Caco-2 (cell line): Measurements from ENCODE around the gene SBF1. TPM values are rescaled to one million over a fixed set of nuclear protein-coding genes. Genes with fewer than 3 reads are reported as not detected.
A peak's percentile ranks its signal among the peaks of the same experiment; 100 is the strongest.

Experiments used
- BruUV-seq: library from RNA; stranded (reverse); fragments of 400-500 nt; replicated peaks from 2 replicates; lab custom pipeline; 2021; lab: Mats Ljungman, UMichigan
- CTCF ChIA-PET: fragments of 300-600 bp; sonication (Branson Sonifier 250); formaldehyde crosslinking; loops from one replicate; lab custom pipeline; 2022; ENCODE audit warnings: antibody characterized with exemption; lab: Charles Lee
- POLR2A ChIA-PET: fragments of 300-600 bp; sonication (Branson Sonifier 250); formaldehyde crosslinking; loops from one replicate; lab custom pipeline; 2022; ENCODE audit warnings: antibody characterized with exemption; lab: Charles Lee
- DNase-seq, 2 experiments: peaks; one replicate each; pipeline versions ENCODE4 v3.0.0 to v3.0.0-alpha.2; 2020 to 2022
- H3K27me3 ChIP-seq: replicated peaks from 2 replicates; pipeline ENCODE4 v1.6.0; 2011; ENCODE audit warnings: low read length; ENCODE audit not compliant: control insufficient read depth, insufficient read depth
- H3K36me3 ChIP-seq: 2 replicates; pipeline ENCODE4 v1.5.1; 2011; ENCODE audit warnings: low read length; ENCODE audit not compliant: control insufficient read depth, insufficient read depth
- H3K4me1 ChIP-seq: fragments of 250-450 bp; sonication (Bioruptor Pico); 2 replicates; pipeline ENCODE4 v1.5.1; 2020; ENCODE audit warnings: mild to moderate bottlenecking
- H3K4me3 ChIP-seq: 2 replicates; pipeline ENCODE4 v1.5.1; 2011; ENCODE audit warnings: low read depth, mild to moderate bottlenecking, control low read depth, low read length
- H3K9me3 ChIP-seq: fragments of 250-450 bp; sonication (Bioruptor Pico); 2 replicates; pipeline ENCODE4 v1.5.1; 2020; ENCODE audit warnings: mild to moderate bottlenecking, moderate library complexity
- H3K27ac Mint-ChIP-seq: one replicate; pipeline ENCODE4 v1.8.0; 2022; ENCODE audit warnings: mixed read lengths; ENCODE audit not compliant: unreplicated experiment
- H3K27me3 Mint-ChIP-seq: one replicate; pipeline ENCODE4 v1.8.0; 2022; ENCODE audit warnings: mixed read lengths; ENCODE audit not compliant: insufficient read depth, unreplicated experiment
- H3K36me3 Mint-ChIP-seq: one replicate; pipeline ENCODE4 v1.8.0; 2022; ENCODE audit warnings: mild to moderate bottlenecking, mixed read lengths; ENCODE audit not compliant: insufficient read depth, unreplicated experiment
- H3K4me1 Mint-ChIP-seq: one replicate; pipeline ENCODE4 v1.8.0; 2022; ENCODE audit warnings: low read depth, mixed read lengths; ENCODE audit not compliant: unreplicated experiment
- H3K4me3 Mint-ChIP-seq: one replicate; pipeline ENCODE4 v1.8.0; 2022; ENCODE audit warnings: mild to moderate bottlenecking, moderate library complexity, mixed read lengths; ENCODE audit not compliant: unreplicated experiment
- H3K9me3 Mint-ChIP-seq: one replicate; pipeline ENCODE4 v1.8.0; 2022; ENCODE audit warnings: mixed read lengths; ENCODE audit not compliant: unreplicated experiment
- intact Hi-C: fragments of 100-400 bp; cut with micrococcal nuclease; formaldehyde crosslinking; loops from one replicate; pipeline ENCODE4 v1.10.0; 2022; ENCODE audit not compliant: unreplicated experiment
- total RNA-seq: library from RNA; stranded (reverse); gene quantifications from 2 replicates; pipeline ENCODE4 v1.2.3, GENCODE V29; 2022
- TF ChIP-seq, protein P1 (sequence below), 2 experiments: fragments of 200-600 bp in 1 of 2; IDR thresholded peaks; 1 replicate in 1 of 2; 2 replicates in 1 of 2; pipeline versions ENCODE4 v1.5.1 to v1.8.0; 2011 to 2022; ENCODE audit warnings: antibody characterized with exemption in 1 of 2, control low read depth in 1 of 2, inconsistent platforms in 1 of 2, low read depth in 1 of 2, low read length in 1 of 2, mild to moderate bottlenecking in 1 of 2, moderate library complexity in 1 of 2; ENCODE audit not compliant: insufficient read depth in 1 of 2, severe bottlenecking in 1 of 2, unreplicated experiment in 1 of 2

The SBF1 gene
- total RNA-seq, 1 experiment from 2014 or later: 82.8 TPM

DNA sequence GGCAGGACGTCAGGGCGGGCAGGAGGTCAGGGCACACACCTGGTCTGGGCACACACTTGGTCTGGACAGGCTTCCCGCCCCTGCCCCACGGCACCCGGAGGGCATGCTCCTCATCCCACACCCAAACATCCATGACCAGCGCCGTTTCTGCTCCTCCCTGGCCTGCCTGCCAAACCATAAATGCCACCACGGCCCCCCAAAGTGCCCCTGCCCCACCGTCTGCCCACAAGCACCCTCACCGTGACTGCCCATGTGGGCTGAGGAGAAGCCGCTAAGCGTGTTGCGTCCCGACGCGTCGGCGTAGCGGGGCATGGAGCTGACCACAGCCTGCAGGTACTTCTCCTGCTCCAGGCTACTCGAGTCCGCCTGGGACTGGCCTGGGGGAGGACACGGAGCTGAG is 15.8 kb downstream of the SBF1 start:
- ChIA-PET CTCF (no interaction called here), POLR2A (no interaction called here)
- no peaks in the 10 kb centered on the region for H3K9me3 Mint-ChIP-seq
- Histone ChIP-seq H3K27me3 (no peaks in the 10 kb centered on the region), H3K4me3 (no peak overlapping the region), H3K4me1 (peaks cover 6% of the 10 kb centered on the region; the same call in 1 of the 2 replicates), H3K9me3 (no peaks in the 10 kb centered on the region), H3K36me3 (peaks cover 3% of the 10 kb centered on the region)
- H3K27ac Mint-ChIP-seq: no peak overlapping the region
- no TSS peak for BruUV-seq
- intact Hi-C loops: no loop called here
- DNase-seq: no peak
- H3K27me3 Mint-ChIP-seq: no peaks in the 10 kb centered on the region
- H3K4me3 Mint-ChIP-seq: no peak overlapping the region
- peaks cover 5% of the 10 kb centered on the region for H3K4me1 Mint-ChIP-seq
- TF ChIP-seq, protein P1, sequence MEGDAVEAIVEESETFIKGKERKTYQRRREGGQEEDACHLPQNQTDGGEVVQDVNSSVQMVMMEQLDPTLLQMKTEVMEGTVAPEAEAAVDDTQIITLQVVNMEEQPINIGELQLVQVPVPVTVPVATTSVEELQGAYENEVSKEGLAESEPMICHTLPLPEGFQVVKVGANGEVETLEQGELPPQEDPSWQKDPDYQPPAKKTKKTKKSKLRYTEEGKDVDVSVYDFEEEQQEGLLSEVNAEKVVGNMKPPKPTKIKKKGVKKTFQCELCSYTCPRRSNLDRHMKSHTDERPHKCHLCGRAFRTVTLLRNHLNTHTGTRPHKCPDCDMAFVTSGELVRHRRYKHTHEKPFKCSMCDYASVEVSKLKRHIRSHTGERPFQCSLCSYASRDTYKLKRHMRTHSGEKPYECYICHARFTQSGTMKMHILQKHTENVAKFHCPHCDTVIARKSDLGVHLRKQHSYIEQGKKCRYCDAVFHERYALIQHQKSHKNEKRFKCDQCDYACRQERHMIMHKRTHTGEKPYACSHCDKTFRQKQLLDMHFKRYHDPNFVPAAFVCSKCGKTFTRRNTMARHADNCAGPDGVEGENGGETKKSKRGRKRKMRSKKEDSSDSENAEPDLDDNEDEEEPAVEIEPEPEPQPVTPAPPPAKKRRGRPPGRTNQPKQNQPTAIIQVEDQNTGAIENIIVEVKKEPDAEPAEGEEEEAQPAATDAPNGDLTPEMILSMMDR (IDR thresholded peaks at IDR 0.05; ENCODE audit: insufficient read depth in 1 of 2, low read depth in 1 of 2, low read length in 1 of 2, severe bottlenecking in 1 of 2, unreplicated experiment in 1 of 2): no peak
- H3K36me3 Mint-ChIP-seq: peaks cover 50% of the 10 kb centered on the region

DNA sequence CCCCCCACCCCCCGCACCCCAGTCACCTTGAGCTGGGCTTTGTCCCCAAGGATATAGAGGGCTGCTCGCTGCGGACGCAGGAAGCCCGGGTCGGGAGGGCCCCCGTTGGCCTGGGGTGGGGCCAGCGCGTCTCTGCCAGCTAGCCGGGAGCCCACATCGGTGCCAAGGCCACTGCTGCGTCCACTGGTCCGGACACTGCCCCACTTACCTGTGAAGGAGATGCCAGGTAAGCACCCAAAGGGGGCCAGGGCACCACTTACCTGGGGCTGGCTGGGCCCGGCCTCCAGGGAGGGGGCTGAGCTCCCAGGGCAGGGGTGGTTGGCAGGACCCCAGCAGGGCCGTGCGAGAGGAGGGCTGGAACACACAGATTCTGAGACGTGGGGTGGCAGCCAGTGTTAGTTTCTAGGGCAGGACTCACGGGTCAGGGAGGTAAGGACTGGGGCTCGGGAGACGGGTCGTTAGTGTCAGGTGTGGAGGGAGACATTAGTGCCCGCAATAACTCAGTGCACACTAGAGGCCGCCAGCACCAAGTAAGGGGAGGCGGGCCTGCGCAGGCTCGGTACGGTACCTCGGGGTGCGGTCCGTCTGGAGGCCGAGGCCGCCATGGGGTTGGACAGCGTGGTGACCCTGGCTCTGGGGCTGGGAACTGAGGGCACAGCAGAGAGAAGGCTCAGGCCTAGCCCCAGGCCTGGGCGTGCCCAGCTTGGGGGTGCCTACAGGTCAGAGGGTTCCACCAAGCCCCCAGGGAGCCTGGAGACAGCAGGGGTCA is 18.2 kb downstream of the SBF1 start:
- no TSS peak for BruUV-seq
- H3K9me3 ChIP-seq: no peaks in the 10 kb centered on the region
- H3K4me3 ChIP-seq: no peak overlapping the region
- peaks cover 3% of the 10 kb centered on the region; the same call in 1 of the 2 replicates for H3K36me3 ChIP-seq
- TF ChIP-seq, protein P1 (IDR thresholded peaks at IDR 0.05; ENCODE audit: insufficient read depth in 1 of 2, low read depth in 1 of 2, low read length in 1 of 2, severe bottlenecking in 1 of 2, unreplicated experiment in 1 of 2): peak; percentile 37 to 49
- no peaks in the 10 kb centered on the region for H3K9me3 Mint-ChIP-seq
- CTCF ChIA-PET: interaction anchor here (1.8 kb wide), 1 partner anchor 42 kb away, joined by 9 read pairs; no protein-coding TSS in a partner anchor
- H3K4me3 Mint-ChIP-seq: no peak overlapping the region
- DNase-seq: peak in 1 of 2 experiments; percentile 46
- H3K4me1 Mint-ChIP-seq: peaks cover 5% of the 10 kb centered on the region
- H3K27ac Mint-ChIP-seq: no peak overlapping the region
- intact Hi-C loops: loop anchor here (1.0 kb wide), 1 partner anchor 42 kb away; no protein-coding TSS in a partner anchor
- no peaks in the 10 kb centered on the region for H3K27me3 ChIP-seq
- peaks cover 6% of the 10 kb centered on the region; the same call in 1 of the 2 replicates for H3K4me1 ChIP-seq
- no peaks in the 10 kb centered on the region for H3K27me3 Mint-ChIP-seq
- H3K36me3 Mint-ChIP-seq: peaks cover 61% of the 10 kb centered on the region
- POLR2A ChIA-PET: no interaction called here

DNA sequence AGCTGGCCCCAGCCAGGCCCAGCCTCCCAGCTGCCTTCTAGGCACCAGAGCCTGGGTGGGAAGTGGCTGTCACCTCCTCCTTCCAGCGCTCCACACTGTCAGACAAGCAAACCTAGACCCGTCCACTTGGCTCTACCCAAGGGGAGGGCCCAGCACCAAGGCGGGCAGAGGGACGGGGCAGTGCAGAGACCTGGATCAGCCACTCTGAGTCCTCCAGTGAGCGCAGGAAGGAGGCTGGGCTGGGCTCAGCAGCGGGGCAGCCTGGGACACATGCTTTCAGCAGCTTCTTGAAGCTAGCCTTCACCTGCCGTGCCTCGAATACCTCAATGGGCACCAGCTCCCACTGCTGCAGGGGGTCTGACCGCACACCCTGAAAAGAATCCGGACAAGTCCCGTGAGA is 18.8 kb downstream of the SBF1 start:
- Histone ChIP-seq H3K27me3 (no peaks in the 10 kb centered on the region), H3K4me3 (no peak overlapping the region), H3K4me1 (peaks cover 5% of the 10 kb centered on the region; the same call in 1 of the 2 replicates), H3K9me3 (no peaks in the 10 kb centered on the region), H3K36me3 (peaks cover 3% of the 10 kb centered on the region; the same call in 1 of the 2 replicates)
- ChIA-PET POLR2A (no interaction called here), CTCF (no interaction called here)
- H3K27ac Mint-ChIP-seq: no peak overlapping the region
- BruUV-seq: no TSS peak
- peaks cover 65% of the 10 kb centered on the region for H3K36me3 Mint-ChIP-seq
- DNase-seq: no peak
- TF ChIP-seq, protein P1 (IDR thresholded peaks at IDR 0.05; ENCODE audit: insufficient read depth in 1 of 2, low read depth in 1 of 2, low read length in 1 of 2, severe bottlenecking in 1 of 2, unreplicated experiment in 1 of 2): no peak
- intact Hi-C loops: no loop called here
- peaks cover 3% of the 10 kb centered on the region for H3K4me1 Mint-ChIP-seq
- H3K9me3 Mint-ChIP-seq: no peaks in the 10 kb centered on the region
- H3K27me3 Mint-ChIP-seq: no peaks in the 10 kb centered on the region
- H3K4me3 Mint-ChIP-seq: no peak overlapping the region
